Myocyte (in vitro differentiated cells): ENCODE measurements around the gene PPP5C. TPM values are rescaled to one million over a fixed set of nuclear protein-coding genes. Genes with fewer than 3 reads are reported as not detected.
"Not testable (repeated sequence)": the region's sequence is repeated elsewhere in the genome, so short reads cannot be mapped to it uniquely, and the experiment has no call there.

ENCODE experiments used
- DNase-seq: peaks from one replicate; pipeline ENCODE4 v3.0.0-alpha.2; 2012; ENCODE audit warnings: low read depth
- total RNA-seq: library from RNA; depleted of rRNA; stranded (reverse); fragments of >200 nt; gene quantifications from 2 replicates; pipeline ENCODE4 v1.2.3, GENCODE V29; 2014

PPP5C gene
- total RNA-seq, 1 donor from 2014 or later = 71.6 TPM

DNA sequence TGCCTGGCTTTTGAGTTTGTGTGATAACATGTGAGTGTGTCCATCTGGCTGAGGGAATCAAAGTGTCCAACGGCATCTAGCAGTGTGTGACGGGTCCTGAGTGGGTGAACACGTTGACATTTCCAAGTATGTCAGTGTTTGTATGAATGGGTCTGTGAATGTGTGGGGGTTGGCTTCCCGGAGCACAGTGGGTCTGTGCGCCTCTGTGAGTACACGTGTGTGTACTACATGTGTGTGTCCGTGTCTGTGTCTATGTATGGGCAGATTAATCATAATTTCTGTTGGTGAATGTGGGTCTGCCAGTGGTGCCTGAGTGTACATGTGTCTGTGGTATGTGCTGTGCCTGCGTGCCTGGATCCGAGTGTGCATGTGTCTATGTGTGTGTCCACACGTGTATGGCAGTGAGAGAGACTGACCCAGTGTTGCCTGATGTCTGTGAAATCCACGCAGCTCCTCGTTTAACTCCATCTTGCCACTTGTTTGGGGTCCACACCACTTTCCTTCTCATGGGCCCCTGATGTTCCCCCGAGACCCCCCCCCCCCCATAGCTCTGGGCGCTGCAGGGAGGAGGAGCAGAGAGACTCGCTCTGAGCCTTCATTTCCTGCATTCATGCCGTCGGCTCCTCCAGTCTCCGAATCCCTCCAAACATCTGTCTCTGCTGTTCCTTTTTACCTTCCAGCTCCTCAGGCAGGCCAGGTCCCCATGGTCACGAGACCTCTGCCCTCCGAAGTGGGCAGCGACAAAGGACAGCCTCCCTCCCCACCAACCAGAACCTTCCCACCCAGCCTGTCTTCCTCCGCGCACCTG lies 61.2 kb downstream of the PPP5C start:
- DNase-seq = no peak

- no peak for DNase-seq
Measured at GRCh38 chr19:46408664-46409039, 61.8 kb downstream of the PPP5C start.

DNA sequence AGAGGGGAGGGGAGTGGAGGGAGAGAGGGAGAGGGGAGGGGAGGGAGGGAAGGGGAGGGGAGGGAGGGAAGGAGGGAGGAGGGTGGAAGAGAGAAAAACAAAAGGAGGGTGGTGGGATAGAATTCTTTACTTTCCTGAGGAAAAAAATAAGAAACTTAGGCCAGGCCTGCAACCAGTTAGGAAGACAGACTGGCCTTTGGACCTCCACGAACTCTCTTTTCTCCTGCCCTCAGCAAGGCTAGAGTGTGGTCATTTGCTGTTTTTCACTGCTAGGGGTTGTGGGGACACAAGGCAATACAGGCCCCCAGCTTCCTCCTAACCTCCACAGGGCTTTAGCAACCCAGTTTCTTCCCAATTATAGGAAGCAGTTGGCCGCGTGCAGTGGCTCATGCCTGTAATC lies 62.3 kb downstream of the PPP5C start:
- DNase-seq = no peak

GRCh38 chr19:46410205-46411087 lies 63.6 kb downstream of the PPP5C start:
- DNase-seq = no peak

DNA sequence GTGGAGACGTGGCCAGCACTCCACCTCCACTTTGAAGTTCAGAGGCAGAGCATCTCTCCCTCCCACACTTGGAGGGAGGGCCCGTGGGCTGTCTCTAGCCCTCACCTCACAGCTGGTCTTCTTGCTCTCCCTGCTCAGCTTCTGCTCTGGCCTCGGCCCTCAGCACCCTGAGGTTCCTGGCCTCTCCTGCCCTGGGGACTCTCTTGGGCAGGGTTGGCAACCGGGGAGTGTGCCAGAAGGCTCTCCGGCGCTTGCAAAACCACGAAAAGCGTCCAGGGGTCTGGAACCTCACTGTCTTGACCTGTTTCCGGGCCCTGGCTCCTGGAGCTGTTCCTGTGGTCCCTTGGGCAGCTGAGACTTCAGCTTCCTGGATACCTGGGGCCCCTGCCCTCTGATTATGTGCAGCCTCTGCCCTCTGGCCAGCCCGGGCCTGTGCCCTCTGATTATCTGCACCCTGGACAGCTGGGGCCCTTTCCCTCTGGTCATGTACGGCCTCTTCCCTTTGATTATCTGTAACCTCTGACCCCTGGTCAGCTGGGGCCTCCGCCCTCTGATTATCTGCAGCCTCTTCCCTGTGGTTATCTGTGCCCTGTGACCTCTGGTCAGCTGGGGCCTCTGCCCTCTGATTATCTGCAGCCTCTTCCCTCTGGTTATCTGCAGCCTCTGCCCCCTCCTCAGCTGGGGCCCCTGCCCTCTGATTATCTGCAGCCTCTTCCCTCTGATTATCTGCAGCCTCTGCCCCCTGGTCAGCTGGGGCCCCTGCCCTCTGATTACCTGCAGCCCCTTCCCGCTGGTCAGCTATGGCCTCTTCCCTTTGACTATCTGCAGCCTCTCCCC lies 64.4 kb downstream of the PPP5C start:
- no peak for DNase-seq

GRCh38 chr19:46411925-46412649 lies 65.2 kb downstream of the PPP5C start:
- no peak for DNase-seq

DNA sequence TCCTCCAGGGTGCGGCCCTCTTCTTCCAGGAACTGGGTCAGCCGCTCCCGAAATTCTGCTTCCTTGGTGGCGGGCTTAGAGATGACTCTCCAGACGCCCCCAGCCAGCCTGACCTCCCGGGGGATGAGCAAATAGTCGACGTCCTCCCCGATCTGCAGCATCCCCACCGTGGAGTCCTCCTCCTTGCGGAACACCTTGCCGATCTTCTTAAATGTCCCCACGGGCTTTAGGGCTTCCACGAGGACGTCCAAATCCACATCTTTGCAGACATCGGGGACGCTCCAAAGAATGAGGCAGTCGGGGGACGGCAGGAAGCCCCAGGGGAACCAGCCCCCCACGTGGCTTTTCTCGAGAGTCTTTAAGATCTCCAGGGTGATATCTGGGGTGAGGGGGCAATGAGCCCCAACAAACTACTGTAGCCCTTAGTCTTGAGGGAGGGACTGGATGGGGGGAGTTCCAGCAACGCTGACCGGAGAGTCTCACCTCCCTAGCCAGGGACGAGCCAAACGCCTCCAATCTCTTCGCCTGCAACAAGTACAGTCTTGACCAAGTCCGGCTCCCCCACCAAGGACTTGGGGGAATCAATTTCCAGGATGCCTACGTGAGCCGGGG lies 65.9 kb downstream of the PPP5C start:
- no peak for DNase-seq

DNA sequence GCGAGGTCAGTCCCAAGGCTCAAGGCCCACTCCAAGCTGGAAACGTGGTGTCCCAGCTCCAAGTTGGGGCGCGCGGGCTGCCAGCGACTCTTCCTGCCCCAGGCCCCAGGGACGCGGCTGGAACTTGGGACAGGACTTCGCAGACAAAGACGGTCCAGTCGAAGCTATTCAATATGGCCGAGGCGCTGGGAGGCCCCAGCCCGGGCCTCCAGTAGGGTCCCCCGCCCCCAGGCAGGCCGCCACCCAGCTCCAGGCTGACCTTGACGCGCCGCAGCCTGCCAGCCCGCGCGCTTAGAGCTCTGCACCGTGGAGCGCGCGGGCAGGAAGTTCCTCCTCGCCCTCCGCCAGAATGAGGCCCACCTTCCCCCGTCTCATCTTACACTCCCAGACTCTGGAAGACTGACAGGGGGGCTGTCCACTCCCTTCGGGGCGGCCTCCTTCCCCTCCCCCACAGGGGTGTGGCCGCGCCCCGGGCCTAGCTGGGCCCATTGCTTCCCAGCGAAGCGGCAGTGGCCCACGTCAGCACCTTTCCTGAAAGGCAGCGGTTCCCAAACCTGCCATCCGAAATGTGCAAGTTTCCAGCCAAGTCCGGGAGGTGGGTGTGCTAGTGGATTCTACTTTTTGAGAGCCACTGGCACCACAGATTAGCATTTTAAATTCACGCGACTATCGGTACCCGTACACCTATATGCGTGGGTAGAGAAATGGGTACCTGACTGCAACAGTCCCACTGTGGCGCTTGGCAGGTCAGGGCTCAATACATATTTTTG lies 66.6 kb downstream of the PPP5C start, which contains the start of gene CCDC8:
TSS of gene CCDC8 (minus strand) at position 303 of the 770 bp plus-strand sequence. CDS start 754 bp downstream, outside the sequence.
- peak; percentile 83 for DNase-seq

- DNase-seq = not testable (repeated sequence)
Measured at GRCh38 chr19:46414899-46415298, 68.0 kb downstream of the PPP5C start.

- DNase-seq = peak; percentile 83
Measured at GRCh38 chr19:46415804-46416709, 69.2 kb downstream of the PPP5C start.

DNA sequence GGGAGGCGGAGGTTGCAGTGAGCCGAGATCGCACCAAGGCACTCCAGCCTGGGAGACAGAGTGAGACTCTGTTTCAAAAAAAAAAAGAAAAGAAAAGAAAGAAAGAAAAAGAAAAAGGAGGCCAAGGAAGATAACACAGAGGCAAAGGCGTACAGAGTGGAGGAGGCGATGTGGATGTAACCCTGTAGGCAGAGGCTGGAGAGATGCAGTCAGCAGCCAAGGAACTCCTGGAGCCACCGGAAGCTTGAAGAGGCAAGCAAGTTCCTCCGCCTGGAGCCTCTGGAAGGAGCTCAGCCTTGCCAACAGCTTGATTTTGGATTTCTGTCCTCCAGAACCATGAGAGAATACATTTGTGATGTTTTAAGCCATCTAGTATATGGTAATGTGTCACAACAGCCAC lies 73.2 kb downstream of the PPP5C start:
- no peak for DNase-seq

DNA sequence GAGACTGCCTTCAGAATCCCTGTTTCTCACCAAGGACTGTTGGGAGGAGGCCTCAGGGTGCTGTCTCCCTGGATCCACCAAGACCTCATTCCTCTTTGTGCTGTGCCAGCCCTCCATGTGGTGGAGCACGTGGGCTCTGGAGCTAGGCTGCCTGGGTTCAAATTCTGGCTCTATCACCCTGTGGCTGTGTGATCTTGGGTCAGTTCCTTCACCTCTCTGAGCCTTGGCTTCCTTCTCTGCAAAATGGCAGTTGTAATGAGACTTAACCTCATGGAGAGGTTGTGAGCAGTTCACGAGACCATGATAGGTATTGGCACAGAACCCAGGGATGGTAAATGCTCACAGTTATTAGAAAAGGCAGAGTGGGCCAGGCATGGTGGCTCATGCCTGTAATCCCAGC lies 75.5 kb downstream of the PPP5C start:
- DNase-seq = no peak

GRCh38 chr19:46423188-46423587 lies 76.3 kb downstream of the PPP5C start:
- no peak for DNase-seq

DNA sequence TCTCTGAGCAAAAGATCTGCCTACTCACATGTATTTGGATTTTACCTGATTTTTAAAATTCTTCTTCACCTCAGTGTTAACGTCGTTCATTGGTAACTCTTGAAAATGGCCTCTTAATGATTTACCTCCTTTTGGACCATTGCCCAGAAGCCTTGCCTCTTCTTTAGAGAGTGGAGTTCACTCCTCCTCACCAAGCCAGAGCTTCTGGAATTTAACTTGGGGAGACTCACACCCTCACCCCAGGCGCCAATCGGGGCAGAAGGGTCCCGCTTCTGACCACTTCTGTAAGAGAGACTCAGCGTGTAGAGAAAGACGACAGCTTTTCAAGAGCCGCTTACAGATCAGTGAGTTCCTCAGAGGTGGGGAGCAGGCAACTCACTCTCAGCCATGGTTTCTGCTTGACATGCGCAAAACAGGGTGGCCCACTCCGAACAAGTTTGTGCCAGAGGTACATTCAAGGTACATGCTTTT lies 79.2 kb downstream of the PPP5C start:
- DNase-seq = no peak

GRCh38 chr19:46426506-46427162 lies 79.7 kb downstream of the PPP5C start:
- DNase-seq = peak; percentile 79

GRCh38 chr19:46427518-46428045 lies 80.7 kb downstream of the PPP5C start:
- DNase-seq = no peak
